HG02763 (cell line): ENCODE data around the gene CEP57.
"Not testable (repeated sequence)": the region's sequence is repeated elsewhere in the genome, so short reads cannot be mapped to it uniquely, and the experiment has no call there.

Experiments used
- ATAC-seq: cut with Tn5 transposase; IDR thresholded peaks from one replicate; pipeline ENCODE4 v1.9.1; 2021; ENCODE audit warnings: mild to moderate bottlenecking, moderate library complexity; ENCODE audit not compliant: unreplicated experiment

The CEP57 gene

DNA sequence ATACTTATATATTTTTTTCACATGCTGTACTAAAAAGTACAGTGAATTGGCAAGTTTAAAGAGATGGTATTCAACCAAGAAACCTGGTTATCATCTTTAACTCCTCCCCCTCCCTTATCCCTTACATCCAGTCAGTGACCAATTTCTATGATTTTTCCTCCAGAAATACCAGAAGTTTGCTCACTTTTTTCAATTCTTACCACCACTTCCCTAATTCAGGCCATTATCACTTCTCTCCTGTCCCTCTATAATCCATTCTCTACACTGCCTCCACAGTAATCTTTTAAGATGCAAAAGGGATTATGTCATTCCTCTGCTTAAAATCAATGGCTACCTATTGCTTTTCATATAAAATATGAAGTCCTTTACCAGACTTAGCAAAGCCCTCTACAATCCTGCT is 62.8 kb downstream of the CEP57 start:
- no peak for ATAC-seq

- ATAC-seq: no peak
Observed at GRCh38 chr11:95853862-95854261, 63.6 kb downstream of the CEP57 start.

DNA sequence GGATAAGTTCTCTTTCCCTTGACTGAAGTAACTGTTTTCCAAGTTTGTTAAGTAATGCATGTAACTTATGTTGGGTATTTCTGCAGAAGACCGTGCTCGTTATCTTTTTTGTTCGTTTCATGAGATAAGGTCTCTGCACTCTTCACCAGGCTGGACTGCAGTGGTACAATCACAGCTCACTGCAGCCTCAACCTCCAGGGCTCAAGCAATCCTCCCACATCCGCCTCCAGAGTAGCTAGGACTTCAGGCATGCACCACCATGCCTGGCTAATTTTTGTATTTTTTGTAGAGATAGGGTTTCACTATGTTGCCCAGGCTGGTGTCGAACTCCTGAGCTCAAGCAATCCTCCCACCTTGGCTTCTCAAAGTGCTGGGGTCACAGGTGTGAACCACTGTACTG is 64.1 kb downstream of the CEP57 start:
- not testable (repeated sequence) for ATAC-seq

DNA sequence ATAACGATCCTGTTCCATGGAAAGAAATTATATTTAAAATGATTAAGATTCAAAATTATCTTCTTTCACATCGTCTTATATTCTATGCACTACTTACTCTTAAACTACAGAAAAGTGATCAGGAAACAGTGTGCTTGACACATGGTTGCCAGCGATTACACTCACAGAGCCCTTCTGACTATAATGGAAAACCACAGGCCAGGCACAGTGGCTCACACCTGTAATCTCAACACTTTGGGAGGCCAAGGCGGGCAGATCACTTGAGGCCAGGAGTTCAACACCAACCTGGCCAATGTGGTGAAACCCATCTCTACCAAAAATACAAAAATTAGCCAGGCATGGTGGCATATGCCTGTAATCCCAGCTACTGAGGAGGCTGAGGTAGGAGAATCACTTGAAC is 69.7 kb downstream of the CEP57 start:
- ATAC-seq: not testable (repeated sequence)

- no peak for ATAC-seq
Observed at GRCh38 chr11:95863486-95864140, 73.3 kb downstream of the CEP57 start.

DNA sequence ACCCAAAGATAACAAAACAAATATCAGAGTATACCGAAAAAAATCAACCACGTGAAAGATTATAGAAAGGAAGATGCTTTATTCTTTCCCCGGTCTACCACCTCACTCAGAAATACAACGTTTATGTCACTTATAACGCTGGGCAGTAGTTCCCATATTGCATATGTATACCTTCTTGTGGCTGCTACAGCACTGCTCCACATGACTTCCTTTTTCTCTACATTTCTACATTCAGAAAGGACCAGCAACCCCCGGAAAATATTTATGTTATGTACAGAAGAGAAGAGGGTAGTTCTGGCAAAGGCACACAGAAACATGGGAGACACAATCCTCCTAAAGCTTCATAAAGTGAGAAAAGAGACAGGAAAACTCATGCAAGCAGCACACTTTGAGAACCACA is 76.8 kb downstream of the CEP57 start:
- ATAC-seq: no peak

DNA sequence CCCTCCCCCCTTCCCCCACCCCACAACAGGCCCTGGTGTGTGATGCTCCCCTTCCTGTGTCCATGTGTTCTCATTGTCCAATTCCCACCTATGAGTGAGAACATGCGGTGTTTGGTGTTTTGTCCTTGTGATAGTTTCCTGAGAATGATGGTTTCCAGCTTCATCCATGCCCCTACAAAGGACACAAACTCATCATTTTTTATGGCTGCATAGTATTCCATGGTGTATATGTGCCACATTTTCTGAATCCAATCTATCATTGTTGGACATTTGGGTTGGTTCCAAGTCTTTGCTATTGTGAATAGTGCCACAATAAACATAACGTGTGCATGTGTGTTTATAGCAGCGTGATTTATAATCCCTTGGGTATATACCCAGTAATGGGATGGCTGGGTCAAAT is 80.6 kb downstream of the CEP57 start:
- not testable (repeated sequence) for ATAC-seq

- ATAC-seq: no peak
Observed at GRCh38 chr11:95877291-95877690, 87.0 kb downstream of the CEP57 start.
